GM13976 (cell line): ENCODE results near the gene ZFYVE9.
"Not testable (repeated sequence)": the region's sequence is repeated elsewhere in the genome, so short reads cannot be mapped to it uniquely, and the experiment has no call there.

ENCODE experiments used
- DNase-seq: peaks from one replicate; pipeline ENCODE4 v3.0.0; 2012; ENCODE audit warnings: low spot score
- in situ Hi-C: fragments of 300-500 bp; cut with MboI; formaldehyde crosslinking; loops from one replicate; pipeline ENCODE4 v1.12.0; 2022; ENCODE audit warnings: low sequenced_read_pairs, mixed read lengths, inconsistent platforms; ENCODE audit not compliant: unreplicated experiment
- TF ChIP-seq, protein P1 (sequence below): IDR thresholded peaks from 2 replicates; pipeline ENCODE4 v1.5.1; 2012; ENCODE audit warnings: borderline replicate concordance, mild to moderate bottlenecking; ENCODE audit not compliant: insufficient read depth; ENCODE audit errors: extremely low read depth, missing control alignments, control extremely low read depth

The ZFYVE9 gene

DNA sequence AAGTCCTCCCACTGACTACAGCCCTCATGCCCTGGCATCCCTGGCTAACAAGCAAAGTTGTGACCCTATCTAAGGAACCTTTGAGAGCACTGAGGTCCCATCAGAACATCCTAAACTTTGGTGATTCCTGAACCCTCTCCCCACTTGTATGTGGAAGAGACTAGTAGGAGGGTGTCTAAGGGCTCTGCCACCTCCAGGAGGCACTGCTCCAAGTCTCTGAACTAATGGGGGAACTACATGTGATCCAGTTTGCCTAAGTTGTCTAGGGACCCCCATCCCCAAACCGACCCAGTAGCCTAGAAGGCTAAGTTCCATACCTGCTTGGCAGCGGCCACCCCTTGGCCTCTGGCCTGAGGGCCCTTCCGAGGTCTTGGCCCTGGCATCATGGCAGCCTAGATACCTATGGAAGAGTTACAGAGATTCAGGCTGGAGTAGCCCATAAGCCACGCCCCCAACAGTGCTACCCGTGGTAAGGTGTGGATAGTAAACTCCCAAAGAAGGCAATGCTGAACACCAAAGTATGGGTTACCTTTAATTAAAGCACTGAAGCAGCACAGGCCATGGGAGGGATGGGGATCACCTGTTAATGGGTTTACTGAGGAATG is 222.4 kb downstream of the ZFYVE9 start:
- DNase-seq: no peak

DNA sequence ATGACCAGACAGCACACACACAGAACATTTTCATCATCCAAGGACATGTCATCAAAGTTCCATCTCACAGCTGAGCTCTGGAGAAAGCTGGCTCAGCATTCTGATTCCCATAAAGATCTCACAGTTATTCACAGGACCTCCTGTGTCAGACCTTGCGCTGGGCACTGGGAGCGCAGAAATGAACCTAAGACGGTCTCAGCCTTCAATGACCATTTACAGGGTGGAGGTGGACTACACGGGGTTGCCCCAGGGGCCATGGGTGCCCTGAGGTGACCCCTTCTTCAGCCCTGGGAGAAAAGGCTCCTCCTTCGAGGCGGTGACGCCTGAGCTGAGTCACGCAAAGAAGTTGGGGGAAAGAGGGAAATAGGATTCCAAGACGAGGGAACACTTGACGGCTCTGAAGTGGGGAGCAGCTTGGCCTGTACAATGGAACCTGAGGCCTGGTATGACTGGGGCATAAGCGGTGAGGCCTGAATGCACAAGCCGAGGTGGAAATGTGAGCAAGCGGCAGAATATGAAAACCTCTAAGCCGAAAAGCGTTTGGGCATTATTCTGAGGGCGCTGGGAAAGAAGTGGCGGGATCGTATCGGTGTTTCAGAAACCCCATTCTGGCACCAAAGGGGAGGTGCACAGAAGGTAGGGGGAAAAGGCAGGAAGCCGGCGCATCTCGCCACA is 223.3 kb downstream of the ZFYVE9 start:
- in situ Hi-C loops: no loop called here
- no peak for DNase-seq
- TF ChIP-seq, protein P1, sequence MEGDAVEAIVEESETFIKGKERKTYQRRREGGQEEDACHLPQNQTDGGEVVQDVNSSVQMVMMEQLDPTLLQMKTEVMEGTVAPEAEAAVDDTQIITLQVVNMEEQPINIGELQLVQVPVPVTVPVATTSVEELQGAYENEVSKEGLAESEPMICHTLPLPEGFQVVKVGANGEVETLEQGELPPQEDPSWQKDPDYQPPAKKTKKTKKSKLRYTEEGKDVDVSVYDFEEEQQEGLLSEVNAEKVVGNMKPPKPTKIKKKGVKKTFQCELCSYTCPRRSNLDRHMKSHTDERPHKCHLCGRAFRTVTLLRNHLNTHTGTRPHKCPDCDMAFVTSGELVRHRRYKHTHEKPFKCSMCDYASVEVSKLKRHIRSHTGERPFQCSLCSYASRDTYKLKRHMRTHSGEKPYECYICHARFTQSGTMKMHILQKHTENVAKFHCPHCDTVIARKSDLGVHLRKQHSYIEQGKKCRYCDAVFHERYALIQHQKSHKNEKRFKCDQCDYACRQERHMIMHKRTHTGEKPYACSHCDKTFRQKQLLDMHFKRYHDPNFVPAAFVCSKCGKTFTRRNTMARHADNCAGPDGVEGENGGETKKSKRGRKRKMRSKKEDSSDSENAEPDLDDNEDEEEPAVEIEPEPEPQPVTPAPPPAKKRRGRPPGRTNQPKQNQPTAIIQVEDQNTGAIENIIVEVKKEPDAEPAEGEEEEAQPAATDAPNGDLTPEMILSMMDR: no peak

More for the DNA sequence above, 222.4 kb downstream of the ZFYVE9 start:
- TF ChIP-seq, protein P1: no peak
- in situ Hi-C loops: no loop called here

DNA sequence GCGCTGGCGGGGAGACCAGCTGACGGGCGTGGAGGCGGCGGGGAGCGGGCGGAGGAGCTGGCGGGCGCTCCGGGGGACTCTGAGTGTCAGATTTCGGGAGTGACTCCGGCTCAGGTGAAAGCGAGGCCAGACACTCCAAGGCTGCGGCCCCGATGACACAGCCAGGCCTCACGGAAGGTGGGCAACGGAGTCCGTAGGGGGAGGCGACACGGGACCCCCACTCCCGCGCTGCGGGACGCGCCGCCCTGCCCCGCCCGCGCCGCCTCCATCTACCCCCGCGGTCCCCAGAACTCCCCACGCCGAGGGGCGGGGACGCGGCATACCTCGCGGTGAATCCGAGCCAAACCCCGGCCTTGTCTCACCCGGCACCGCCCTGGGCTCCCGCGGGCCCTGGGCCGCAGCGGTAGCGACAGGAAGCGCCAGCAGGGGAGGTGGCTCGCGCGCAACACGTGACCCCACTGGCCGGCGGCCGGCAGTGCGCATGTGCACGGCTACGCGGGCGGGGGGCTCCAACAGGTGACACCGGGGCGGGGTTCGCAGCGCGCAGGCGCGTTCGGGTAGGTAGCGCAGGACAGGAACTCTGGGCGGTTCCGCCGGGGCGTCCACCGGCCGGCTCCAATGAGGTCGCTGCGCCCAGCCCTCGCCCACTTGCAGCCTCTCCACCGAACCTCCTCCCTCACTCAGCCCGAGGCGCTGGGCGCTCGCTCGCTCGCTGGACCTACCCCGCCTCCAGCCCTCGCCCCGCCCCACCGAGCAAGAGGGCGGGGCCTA is 224.0 kb downstream of the ZFYVE9 start, which contains the start of gene CC2D1B:
Gene CC2D1B, minus strand, starts transcription at position 460 of the 771 bp plus-strand sequence. CDS start 1,585 bp downstream, outside the sequence.
- in situ Hi-C loops: no loop called here
- TF ChIP-seq, protein P1: no peak
- peak; percentile 100 for DNase-seq

DNA sequence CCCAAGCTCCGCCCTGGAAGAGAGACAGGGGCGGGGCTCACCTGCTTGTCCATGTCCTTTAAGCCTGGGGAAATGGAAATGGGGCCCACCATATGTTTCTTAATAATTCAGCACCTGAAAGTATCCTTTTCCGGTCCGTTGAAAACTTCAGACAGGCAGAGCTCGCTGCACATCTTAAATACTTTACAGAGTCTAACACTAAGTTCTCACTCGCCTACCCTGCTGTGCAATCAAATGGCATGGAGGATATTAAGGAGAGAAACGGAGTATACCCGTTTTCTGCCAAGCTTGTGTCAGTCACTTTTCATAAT is 224.6 kb downstream of the ZFYVE9 start:
- no peak for DNase-seq
- TF ChIP-seq, protein P1: no peak
- in situ Hi-C loops: no loop called here

DNA sequence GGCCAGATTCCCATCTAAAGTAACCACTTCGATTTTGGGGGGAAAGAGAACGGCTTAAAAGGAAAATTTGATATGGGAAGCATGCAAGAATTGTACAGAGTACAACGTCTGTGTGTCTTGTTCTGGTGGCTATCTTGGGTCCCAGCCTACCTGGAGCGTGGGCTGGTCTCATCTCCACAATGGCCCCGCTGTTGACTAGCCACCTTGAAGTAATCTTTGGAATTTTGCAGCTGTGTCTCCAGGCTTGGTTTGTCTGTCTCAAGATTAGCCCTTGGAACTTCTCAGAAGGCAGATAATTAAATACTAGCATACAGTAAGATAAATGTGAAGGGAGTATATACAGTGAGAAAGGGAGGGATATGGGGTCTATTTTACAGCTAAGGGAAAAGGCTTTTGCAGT is 225.4 kb downstream of the ZFYVE9 start:
- in situ Hi-C loops: no loop called here
- no peak for DNase-seq
- TF ChIP-seq, protein P1: no peak

DNA sequence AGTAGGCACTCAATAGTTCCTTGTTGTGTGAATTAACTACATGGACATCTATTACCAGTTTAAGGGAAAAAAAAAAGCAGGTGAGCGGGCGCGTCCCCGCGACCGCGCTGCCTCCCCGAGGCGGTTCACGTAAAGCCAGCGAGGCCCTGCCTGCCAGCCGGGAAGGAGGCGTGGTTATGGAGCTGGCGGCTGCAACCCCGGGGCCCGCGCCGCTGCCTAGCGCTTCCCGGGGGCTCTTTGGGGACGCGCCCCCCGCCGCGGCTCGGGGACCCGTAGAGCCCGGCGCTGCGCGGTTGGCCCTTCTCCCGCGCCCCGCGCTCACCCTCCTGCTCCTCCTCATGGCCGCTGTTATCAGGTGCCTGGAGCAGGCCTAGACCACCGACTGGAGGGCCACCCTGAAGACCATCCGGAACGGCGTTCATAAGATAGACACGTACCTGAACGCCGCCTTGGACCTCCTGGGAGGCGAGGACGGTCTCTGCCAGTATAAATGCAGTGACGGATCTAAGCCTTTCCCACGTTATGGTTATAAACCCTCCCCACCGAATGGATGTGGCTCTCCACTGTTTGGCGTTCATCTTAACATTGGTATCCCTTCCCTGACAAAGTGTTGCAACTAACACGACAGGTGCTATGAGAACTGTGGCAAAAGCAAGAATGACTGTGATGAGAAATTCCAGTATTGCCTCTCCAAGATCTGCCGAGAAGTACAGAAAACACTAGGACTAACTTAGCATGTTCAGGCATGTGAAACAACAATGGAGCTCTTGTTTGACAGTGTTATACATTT is 226.7 kb downstream of the ZFYVE9 start:
- in situ Hi-C loops: no loop called here
- TF ChIP-seq, protein P1: no peak
- DNase-seq: peak; percentile 74

DNA sequence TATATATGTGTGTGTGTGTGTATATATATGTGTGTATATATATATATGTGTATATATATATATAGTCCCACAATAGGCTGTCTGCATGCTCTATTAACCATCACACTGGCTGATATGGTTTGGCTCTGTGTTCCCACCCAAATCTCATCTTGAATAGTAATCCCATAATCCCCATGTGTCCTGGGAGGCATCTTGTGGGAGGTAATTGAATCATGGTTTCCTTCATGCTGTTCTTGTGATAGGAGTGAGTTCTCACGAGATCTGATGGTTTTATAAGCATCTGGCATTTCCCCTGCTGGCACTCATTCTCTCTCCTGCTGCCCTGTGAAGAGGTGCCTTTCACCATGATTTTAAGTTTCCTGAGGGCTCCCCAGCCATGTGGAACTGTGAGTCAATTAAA is 228.0 kb downstream of the ZFYVE9 start:
- in situ Hi-C loops, DNase-seq: not testable (repeated sequence)
